Neutrophil (primary cell): Measurements from ENCODE around the gene SWI5.

Source experiments
- H3K27ac ChIP-seq: fragments of 200-600 bp; sonication (generic); 2 replicates; pipeline ENCODE4 v1.5.1; 2016; ENCODE audit warnings: mild to moderate bottlenecking, moderate library complexity
- H3K27me3 ChIP-seq: fragments of 200-600 bp; sonication (generic); 2 replicates; pipeline ENCODE4 v1.6.0; 2016; ENCODE audit warnings: mild to moderate bottlenecking
- H3K36me3 ChIP-seq: fragments of 200-600 bp; sonication (generic); 2 replicates; pipeline ENCODE4 v1.5.1; 2017
- H3K4me1 ChIP-seq, 2 experiments: fragments of 200-600 bp in 1 of 2; sonication (generic) in 1 of 2; 1 replicate in 1 of 2; 2 replicates in 1 of 2; pipeline versions ENCODE4 v1.5.1 to v1.6.1; 2013 to 2016; ENCODE audit warnings: low read depth in 1 of 2, low read length in 1 of 2, mild to moderate bottlenecking in 1 of 2, moderate library complexity in 1 of 2; ENCODE audit not compliant: control insufficient read depth in 1 of 2, insufficient read depth in 1 of 2
- H3K4me3 ChIP-seq, 2 experiments: fragments of 200-600 bp in 1 of 2; sonication (generic) in 1 of 2; 1 replicate in 1 of 2; 2 replicates in 1 of 2; pipeline ENCODE4 v1.5.1; 2013 to 2016; ENCODE audit warnings: low read depth in 1 of 2, low read length in 1 of 2, mild to moderate bottlenecking in 1 of 2, moderate library complexity in 1 of 2
- H3K9me3 ChIP-seq: fragments of 200-600 bp; sonication (generic); 2 replicates; pipeline ENCODE4 v1.5.1; 2016
- CTCF ChIP-seq: fragments of 200-600 bp; sonication (generic); IDR thresholded peaks from 2 replicates; pipeline ENCODE4 v1.5.1; 2016; ENCODE audit warnings: antibody characterized with exemption

Gene SWI5

GRCh38 chr9:128233817-128234406 lies 42.2 kb upstream of the SWI5 start:
- no peak for TF ChIP-seq CTCF
- H3K4me3 ChIP-seq, result no peak overlapping the region
- H3K9me3 ChIP-seq, result no peaks in the 10 kb centered on the region
- H3K4me1 ChIP-seq, result no peaks in the 10 kb centered on the region
- no peaks in the 10 kb centered on the region for H3K27me3 ChIP-seq
- no peak overlapping the region for H3K27ac ChIP-seq
- no peaks in the 10 kb centered on the region for H3K36me3 ChIP-seq

DNA sequence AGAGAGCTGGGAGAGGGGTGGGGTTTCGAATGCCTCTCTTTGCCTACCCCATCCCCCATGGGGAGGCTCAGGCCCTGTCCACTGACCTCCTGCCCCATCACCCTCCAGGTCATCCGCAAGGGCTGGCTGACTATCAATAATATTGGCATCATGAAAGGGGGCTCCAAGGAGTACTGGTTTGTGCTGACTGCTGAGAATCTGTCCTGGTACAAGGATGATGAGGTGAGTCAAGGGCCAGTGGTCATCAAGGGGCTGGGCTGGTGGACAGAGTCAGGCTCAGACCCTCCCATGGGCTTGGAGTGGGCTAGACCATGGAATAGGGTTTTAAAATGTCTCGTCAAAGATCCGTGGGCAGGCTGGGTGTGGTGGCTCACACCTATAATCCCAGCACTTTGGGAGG lies 34.0 kb upstream of the SWI5 start:
- Histone ChIP-seq H3K4me1 (peaks cover 22 to 25% of the 10 kb centered on the region in 2 experiments), H3K36me3 (no peaks in the 10 kb centered on the region), H3K27ac (no peak overlapping the region), H3K9me3 (no peaks in the 10 kb centered on the region), H3K4me3 (no peak overlapping the region), H3K27me3 (peaks cover 5% of the 10 kb centered on the region)
- no peak for TF ChIP-seq CTCF

GRCh38 chr9:128242828-128243214 lies 33.3 kb upstream of the SWI5 start:
- no peak overlapping the region for H3K4me3 ChIP-seq
- no peak for TF ChIP-seq CTCF
- H3K9me3 ChIP-seq, result no peaks in the 10 kb centered on the region
- H3K27ac ChIP-seq, result no peak overlapping the region
- no peaks in the 10 kb centered on the region for H3K36me3 ChIP-seq
- H3K4me1 ChIP-seq, result peaks cover 22 to 25% of the 10 kb centered on the region in 2 experiments
- peaks cover 5% of the 10 kb centered on the region for H3K27me3 ChIP-seq

- Histone ChIP-seq H3K4me3 (no peak overlapping the region), H3K27me3 (peaks cover 5% of the 10 kb centered on the region)
Measured at GRCh38 chr9:128243215-128244018, 32.7 kb upstream of the SWI5 start.

More at GRCh38 chr9:128243215-128244018, 32.7 kb upstream of the SWI5 start:
- H3K36me3 ChIP-seq, result no peaks in the 10 kb centered on the region
- H3K9me3 ChIP-seq, result no peaks in the 10 kb centered on the region
- no peak overlapping the region for H3K27ac ChIP-seq
- TF ChIP-seq CTCF, result no peak
- H3K4me1 ChIP-seq, result peaks cover 22 to 25% of the 10 kb centered on the region in 2 experiments
